ENCODE data around the gene TLL2.

The TLL2 gene

GRCh38 chr10:96460316-96460715 lies 53.4 kb downstream of the TLL2 start:
- DNase-seq: no peak

GRCh38 chr10:96457341-96457740 lies 56.4 kb downstream of the TLL2 start:
- DNase-seq: peak; percentile 76

- no peak for DNase-seq
These were observed 57.4 kb downstream of the TLL2 start for GRCh38 chr10:96456296-96456840.

DNA sequence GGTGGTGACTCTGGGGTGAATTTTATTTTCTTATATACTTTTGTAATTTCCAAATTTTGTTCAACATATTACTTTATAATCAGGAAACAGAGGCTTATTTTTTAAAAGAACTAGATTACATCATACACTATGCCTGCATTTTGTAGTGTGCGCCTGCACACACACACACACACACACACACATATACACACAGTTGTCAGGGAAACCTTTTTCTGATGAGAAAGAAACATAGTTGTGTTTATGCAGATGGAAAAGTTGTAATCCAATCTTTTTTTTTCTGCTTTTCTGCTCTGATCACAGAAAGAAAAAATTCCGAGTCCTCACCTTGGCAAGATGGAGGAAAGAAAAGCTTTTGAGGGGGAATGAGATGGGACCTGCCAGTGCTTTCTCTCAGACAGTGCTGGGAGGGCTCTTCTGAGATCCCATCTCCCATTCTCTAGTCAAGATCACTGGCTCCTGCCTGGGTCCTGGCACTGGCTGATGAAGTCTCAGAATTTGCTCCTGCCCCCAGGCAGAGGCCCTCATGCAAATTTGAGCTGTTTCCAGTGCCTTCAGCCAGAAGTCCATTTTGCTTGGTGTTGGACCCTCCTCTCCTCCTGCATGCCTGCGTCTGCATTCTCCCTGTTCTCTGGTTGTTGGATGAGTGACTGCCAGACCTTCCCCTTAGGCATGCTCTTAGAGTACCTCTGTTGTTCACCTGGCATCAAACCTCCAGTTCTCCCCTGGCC lies 59.7 kb downstream of the TLL2 start:
- DNase-seq: no peak

- no peak for DNase-seq
These were observed 61.1 kb downstream of the TLL2 start for GRCh38 chr10:96452494-96453153.

DNA sequence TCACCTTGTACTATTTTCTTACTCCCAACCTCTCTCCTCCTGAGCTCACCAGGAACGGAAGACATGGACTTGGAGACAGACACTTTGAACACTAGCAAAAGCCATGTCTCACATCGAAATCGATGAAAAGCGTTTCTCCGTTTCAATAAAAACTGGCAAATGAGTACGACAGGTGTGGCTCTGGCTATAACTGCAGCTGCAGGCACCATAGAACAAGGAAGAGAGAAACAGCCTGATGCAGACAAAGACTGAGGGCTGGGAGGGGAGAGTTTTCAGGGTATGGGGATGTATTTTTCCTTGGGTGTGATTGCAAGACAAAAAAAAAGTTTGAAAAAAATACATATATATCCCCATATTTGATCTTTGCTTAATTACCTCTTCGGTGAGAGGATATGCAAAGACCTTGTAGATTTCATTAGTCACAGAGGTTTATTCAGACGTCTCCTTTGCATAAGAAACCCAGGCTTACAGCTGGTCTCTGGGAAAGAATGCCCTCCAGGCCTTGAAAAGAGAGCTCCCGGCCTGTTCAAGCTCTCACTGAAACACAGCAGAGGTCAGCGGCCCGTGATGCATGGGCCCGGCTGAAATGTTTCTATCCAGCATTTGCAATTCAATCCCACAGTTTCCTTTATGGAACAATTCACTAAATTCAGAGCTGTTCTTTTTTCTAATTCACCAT lies 63.1 kb downstream of the TLL2 start:
- DNase-seq: no peak

DNA sequence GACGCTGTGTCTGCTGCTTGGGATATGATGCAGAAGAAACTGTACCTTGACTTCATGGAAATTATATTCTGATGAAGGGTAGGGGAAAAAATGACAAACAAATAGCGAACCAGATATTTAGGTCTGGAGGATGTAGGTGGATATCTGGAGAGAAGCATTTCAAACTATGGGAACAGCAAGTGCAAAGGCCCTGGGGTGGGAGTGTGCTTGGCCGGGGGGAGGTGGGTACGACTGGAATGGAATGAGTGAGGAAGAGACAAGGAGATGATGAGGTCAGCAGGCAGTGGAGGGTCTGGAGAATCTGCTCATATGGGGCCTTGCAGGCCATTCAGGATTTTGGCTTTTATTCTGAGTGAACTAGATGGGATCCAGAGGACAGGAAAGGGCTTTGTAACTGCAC lies 65.2 kb downstream of the TLL2 start:
- no peak for DNase-seq

DNA sequence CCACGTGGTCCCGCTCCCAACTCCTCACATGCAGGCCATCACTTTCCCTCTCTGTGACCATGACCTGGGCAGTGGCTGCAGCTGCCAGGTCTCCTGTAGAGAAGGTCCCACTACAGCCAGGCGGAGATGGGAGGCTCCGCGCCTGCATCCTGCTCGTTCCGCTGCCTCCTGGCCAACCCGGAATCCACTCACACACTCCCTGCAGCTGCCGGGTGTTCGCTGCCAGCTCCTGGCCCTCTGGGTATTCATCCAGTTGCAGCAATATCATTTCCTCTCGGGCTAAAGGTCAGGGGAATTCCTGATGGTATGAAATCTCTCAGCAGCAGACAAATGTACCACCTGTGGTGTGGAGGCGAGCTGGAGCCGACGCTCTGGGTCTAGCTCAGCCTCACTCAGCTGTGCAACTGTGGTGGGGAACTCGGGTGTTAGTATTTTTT lies 65.7 kb downstream of the TLL2 start:
- DNase-seq: no peak

DNA sequence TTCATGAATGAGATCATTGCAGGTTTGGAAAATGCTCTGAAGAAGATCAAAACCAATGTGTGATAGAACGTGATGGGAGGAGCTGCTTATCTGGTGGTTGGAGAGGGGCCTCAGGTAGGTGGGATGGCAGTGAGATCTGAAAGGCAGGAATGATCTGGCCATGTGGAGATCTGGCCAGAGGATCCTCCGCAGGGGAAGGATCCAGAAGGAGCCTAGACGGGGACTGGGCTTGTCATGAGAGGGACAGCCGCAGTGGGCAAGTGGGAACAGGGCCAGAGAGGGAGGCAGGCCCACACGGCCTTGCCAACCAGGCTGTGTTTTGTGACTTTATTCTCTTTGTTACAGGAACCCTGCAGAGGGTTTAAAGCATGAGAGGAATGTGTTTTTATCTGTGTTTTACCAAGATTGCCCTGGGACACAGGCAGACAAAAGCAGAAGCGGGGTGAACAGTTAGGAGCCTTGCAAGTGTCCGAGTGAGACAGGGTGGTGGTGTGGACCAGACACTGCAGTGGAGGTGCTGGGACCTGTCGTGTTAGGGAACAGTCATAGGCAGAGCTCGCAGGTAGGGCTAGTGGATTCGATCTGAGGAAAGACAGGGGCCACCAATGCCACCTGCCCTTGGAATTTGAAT lies 66.6 kb downstream of the TLL2 start:
- DNase-seq: no peak

GRCh38 chr10:96441987-96442643 lies 71.6 kb downstream of the TLL2 start:
- no peak for DNase-seq

- no peak for DNase-seq
These were observed 72.3 kb downstream of the TLL2 start for GRCh38 chr10:96441322-96441885.

DNA sequence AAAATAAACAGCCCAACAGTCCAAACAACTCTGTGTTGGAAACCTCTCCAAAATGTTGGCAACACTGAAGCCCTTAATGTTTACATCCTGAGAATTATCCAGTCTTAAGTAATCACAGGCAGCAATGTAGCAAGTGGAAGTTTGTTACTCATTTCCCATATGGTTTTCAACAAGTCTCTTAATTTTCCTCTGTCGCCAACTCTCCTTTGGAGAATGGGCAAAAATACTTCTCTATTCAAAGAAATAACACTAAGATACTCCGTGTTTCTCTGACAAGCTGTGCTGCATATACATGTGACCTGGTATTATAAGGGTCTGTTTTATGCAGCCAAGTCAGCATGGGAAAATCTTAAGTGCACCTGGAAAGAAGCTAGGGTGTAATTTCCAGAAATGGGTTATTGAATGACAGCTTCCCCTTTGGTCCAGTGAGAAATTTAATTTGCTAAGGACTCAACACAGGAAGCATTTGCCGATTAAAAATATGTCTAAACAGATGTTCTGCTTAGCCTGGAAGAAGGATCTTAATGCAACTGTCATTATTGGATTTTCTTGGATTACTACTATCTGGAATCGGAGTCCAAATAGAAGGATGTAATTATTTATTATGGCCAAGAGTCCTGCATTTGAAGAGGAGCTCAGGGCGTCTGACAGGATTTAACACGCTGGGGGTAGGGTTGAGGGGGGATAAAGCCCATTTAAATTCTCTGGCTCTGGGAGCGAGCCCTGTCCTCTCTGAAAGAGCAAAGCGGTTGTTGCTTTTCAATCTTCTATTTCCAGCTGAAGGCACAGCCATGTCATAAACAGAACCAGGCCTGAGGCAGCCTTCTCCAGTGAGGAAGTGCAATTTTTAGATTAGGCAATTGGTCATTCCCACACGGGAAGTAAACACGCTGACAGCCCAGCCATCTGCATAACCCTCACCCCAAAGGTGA lies 73.1 kb downstream of the TLL2 start:
- no peak for DNase-seq

DNA sequence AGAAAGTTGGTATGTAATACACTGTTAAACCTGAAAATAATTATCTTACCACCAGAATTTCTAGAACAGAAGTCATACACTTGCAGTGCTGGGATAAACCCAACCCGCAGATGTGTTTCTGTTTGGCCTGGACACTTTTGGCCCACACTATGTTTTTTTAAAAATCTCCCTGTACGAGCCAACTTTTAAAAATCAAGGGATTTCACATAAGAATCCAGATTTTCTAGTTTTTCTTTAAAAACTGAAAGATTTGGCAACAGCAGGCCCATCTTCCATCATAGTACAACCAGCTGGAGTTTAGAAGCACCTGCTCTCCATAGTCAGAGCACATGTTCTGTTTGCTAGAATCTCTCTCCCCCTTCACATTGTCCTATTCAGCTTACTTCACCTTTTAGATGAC lies 74.0 kb downstream of the TLL2 start:
- DNase-seq: no peak

GRCh38 chr10:96436035-96436434 lies 77.7 kb downstream of the TLL2 start:
- no peak for DNase-seq

GRCh38 chr10:96431211-96431970 lies 82.3 kb downstream of the TLL2 start:
- no peak for DNase-seq

DNA sequence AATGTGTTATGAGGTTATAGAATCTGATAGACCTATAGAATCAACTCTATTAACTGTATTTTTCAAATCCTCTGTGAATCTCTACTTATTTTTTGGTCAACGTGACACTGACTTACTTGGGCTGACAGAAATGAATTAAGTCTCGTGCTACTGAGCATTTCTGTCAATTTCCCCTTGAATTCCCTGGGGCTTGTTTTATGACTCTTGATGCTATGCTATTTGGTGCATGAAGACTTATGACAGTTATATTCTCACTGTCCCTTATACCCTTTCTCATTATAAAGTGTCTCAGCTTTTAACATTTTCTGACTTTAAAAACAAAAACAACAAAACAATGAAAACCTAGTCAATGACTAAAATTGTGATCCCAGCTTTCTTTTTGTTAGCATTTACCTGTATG lies 86.4 kb downstream of the TLL2 start:
- DNase-seq: no peak

- DNase-seq: no peak
These were observed 91.2 kb downstream of the TLL2 start for GRCh38 chr10:96422525-96422924.

DNA sequence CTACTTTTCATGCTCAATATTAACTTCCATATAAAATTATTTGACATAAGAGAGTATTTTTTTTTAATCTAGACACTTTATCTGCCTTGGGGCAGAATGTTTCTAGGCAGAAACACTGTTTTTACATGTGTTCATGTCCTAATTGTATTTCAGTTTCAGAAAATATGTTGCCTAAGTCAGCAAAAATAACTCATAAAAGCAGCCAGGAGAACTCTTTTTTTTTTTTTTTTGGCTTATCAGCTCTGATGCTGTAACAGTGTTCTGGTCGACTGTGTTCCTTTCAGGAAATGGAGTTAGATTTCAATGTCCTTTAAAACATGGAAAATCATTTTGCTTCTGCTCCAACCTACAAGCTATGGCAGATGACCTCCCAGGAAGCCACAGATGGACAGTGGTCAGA lies 91.7 kb downstream of the TLL2 start:
- no peak for DNase-seq

DNA sequence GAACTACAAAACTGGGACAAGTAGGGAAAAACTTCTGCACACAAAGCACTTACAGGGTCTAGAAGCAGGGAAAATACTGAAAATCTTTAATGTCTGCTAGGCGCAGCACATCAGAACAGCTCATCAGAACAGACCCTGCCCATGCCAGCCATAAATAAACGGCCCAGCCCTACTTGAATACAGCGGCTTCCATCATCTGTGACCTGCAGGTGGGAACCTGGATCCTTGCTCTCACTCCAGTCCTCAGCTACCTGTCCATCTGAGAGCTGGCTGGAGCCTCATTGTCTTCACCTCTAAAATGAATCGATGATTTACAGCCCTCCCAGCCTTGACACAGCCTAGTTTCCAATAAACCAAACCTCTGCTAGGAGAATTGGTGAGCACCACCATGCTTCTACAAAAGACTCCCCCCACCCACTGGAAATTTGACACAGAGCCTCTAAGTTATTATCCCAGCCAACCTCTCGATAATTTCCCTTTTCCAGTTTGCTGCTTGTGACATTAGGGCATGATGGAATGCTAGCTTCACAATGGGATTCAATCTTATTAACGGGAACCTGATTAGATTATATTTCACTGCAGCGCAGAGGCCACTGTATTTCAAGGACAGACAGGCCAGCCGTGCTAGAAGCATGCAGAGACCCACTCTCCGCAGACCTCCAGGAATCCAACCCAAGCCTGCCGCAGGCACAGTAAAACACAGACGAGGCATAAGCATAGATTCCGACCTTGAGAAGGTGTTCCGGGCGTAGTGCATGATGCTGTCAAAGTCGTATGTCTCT lies 93.3 kb downstream of the TLL2 start:
- DNase-seq: no peak

GRCh38 chr10:96419351-96419750 lies 94.4 kb downstream of the TLL2 start:
- DNase-seq: no peak

All from DMS79 (cell line).